LNCAP (cell line): ENCODE data around the gene HS1BP3.
A peak's percentile ranks its signal among the peaks of the same experiment; 100 is the strongest.

Experiments used
- TF ChIP-seq, protein P1 (sequence below): fragments of 450-650 bp; IDR thresholded peaks from 2 replicates; pipeline ENCODE4 v1.5.1; 2017; ENCODE audit warnings: mild to moderate bottlenecking

HS1BP3 gene

DNA sequence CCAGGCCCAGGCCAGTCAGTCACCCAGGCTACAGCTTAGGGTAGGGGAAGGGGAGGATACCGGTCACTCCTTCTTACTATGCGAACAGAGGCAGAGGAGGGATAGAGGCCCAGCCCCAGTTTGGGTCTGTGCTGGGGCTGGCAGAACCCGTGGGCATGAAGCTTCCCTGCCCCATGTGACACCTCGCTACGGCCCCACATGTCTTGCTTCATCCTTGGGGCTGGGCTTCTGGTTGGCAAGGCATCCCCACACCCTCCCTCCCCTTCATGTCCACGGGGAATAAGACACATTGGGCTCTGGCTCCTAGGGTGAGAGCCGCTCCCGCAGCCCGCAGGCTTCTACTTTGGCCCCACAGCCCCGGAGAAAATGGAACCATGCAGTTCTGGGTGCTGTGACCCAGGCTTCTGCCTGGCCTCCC is 32.4 kb downstream of the HS1BP3 start:
- TF ChIP-seq, protein P1, sequence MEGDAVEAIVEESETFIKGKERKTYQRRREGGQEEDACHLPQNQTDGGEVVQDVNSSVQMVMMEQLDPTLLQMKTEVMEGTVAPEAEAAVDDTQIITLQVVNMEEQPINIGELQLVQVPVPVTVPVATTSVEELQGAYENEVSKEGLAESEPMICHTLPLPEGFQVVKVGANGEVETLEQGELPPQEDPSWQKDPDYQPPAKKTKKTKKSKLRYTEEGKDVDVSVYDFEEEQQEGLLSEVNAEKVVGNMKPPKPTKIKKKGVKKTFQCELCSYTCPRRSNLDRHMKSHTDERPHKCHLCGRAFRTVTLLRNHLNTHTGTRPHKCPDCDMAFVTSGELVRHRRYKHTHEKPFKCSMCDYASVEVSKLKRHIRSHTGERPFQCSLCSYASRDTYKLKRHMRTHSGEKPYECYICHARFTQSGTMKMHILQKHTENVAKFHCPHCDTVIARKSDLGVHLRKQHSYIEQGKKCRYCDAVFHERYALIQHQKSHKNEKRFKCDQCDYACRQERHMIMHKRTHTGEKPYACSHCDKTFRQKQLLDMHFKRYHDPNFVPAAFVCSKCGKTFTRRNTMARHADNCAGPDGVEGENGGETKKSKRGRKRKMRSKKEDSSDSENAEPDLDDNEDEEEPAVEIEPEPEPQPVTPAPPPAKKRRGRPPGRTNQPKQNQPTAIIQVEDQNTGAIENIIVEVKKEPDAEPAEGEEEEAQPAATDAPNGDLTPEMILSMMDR = no peak

DNA sequence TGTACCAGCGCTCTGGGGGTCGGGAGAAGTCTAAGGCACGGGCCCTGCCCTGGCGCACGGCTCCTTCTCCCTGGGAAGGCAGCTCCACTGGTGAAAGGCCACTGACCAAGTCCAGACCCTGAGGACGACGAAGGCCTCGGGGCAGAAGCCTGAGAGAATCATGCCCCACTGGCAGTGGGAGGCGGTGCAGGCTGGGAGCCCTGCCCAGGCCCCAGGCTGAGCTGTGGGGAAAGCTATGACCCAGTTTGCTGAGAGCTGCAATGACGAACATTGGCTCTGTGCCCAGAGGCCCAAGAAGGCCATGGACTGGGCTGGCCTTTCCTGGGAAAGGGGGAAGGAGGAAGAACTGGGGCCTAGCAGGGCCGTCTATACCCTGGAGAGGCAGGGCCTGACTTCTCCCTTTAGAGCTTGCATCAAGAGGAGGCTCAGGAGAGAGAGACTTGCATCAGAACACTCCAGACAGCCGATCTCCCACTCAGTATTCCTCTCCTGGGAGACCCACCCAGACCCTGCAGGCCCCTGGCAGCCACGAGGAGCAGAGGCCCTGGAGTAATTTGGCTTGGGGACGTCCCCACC is 32.9 kb downstream of the HS1BP3 start:
- TF ChIP-seq, protein P1 = peak; percentile 18; the same call in 1 of the 2 replicates

DNA sequence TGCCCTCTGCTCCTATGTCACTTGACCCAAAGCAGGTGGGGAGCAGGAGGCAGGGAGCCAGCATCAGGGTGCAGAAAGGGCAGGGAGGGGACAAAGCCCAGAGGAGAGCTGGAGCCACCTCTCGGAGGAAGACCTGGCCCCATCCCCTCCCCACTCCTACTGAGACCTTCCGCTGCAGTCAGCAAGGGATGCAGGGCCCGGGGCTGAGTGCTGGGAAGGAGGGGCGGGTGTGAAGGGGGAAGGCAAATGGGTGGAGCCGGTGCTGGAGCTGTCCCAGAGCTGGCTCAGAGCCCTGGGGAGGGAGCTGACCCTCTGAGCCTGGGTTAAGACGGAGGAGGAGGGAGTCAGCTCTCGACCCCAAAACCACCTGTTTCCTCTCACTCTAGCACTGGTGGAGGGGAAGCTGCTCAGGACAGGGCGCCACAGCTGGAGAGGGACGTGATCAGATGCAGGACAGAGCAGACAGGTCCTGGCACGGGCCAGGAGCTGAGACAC is 33.8 kb downstream of the HS1BP3 start:
- TF ChIP-seq, protein P1 = no peak

DNA sequence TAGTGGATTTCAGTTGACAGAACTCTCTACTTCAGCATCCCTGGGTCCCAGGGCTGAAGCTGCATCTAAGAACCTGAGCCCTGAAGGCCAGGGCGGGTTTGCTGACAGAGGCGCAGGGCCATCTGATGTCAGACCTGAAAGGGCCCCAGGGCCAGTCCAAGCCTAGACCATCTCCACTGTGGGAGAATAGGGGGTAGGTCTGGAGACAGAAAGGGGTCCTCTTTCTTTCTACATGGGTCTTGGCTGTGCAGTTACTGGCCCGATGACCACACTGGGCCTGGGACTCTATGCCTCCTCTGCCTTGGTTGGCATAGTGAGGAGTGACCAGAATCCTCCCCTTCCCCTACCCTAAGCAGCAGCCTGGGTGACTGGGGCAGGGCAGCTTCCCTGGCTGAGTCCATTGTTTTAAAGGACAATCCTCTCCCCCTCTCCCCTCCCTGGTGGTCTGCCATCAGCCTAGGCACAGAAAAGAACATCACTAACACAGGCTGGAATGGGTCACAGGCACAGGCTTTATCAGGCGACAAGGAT is 34.5 kb downstream of the HS1BP3 start:
- TF ChIP-seq, protein P1 = no peak

DNA sequence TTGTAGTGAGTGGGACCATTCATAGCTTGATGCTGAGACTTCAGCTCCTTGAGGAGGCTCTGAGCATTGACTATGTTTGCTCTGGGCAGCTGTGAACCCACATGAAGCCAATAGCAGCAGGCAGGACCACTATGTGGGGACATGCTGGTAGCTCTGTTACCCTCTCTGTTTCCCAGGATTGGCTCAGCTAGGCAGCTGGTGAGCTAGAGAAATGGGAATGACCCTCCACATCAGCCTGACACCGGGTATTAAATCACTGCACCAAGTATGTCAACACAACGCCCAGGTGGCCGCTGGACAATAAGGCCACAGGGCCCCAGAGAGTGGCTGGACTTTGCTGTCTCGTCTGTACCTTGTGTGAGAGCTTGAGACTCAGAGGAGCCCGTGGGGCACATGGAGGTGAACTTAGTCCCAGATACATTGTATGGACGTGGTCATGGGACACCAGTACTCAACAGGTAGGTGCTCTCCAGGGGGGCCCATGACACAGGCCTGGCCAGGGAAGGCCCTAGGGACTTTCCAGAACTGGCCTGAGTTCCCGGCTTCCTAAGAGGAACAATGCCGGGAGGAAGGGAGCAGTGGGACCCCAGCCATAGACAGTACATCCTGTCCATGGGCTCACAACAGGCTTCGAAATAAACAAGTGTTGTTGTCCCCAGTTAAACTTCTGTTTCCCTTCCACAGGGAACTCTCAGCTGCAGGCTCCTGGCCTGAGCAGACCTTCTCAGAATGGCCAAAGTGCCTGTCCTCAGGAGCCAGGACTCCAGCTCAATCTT is 35.2 kb downstream of the HS1BP3 start:
- TF ChIP-seq, protein P1 = no peak

DNA sequence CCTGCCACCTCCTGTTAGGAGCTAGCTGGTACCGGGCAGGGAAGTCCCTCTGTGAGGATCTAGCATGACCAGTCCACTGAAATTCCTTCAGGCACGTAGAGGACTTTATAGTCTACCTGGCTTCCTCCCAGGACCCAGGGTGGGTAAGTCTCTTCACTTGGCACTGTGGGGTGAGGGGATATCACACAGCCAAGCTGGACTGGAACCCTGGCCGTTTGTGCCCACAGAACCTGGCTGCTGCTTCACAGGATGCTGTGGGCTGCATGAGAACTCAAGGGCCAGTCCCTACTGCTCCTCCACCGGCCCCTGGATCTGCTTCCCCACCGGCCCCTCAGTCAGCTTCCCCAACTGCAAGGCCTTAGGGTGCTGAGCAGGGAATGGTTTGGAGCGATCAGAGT is 35.8 kb downstream of the HS1BP3 start:
- TF ChIP-seq, protein P1 = no peak

DNA sequence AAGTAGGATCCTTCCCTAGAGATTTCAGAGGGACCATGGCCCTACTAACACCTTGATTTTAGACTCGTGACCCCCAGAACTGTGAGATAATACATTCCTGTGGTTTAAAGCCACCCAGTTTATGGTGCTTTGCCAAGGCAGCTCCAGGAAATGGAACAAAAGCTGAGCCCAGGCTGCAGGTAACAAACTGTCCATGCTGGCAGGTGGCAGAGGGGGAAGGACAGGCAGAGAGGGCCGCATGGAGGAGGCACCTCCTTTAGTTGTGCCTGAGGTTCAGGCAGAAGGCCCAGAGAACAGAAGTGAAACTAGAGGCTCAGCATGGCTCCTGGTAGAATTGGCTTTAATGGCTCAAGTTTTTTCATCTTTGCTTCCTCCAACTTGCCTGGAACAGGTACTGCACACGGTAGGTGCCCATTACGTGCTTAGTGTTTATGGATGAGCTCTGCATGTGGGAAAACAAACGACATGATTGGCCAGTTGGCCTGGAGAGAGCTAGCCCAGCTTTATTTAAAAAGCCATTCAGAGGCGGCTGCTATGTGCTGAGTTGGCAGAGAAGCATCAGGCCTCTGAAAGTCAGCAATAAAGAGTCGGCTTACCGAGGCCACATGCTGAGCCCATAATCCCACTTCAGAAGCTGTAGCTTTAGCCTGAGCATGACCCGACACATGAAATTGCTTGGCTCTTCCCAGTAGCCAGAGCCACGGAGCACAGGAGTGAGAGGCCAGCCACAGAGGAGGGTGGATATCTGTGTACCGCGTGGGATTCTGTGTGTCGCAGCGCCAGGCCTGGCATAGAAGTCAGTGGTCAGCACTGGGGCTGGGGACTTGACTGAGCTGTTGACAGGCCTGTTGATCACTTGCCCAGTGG is 36.5 kb downstream of the HS1BP3 start:
- TF ChIP-seq, protein P1 = no peak
